ENCODE measurements around the gene RASSF5.

The RASSF5 gene

GRCh38 chr1:206583707-206584648, 76.6 kb downstream of the RASSF5 start:
- no peak overlapping the region for H3K4me3 ChIP-seq (ENCODE audit: low read length)
- DNase-seq (ENCODE audit: low read depth) = peak; percentile 80

GRCh38 chr1:206584683-206585082, 77.4 kb downstream of the RASSF5 start:
- H3K4me3 ChIP-seq (ENCODE audit: low read length) = no peak overlapping the region
- no peak for TF ChIP-seq CTCF (IDR thresholded peaks at IDR 0.05; ENCODE audit: insufficient read depth, low read depth, low read length, missing control alignments)
- no peak for DNase-seq (ENCODE audit: low read depth)

More at GRCh38 chr1:206583707-206584648, 76.6 kb downstream of the RASSF5 start:
- peak; percentile 95 for TF ChIP-seq CTCF (IDR thresholded peaks at IDR 0.05; ENCODE audit: insufficient read depth, low read depth, low read length, missing control alignments)

GRCh38 chr1:206586501-206587445, 79.4 kb downstream of the RASSF5 start:
- H3K4me3 ChIP-seq (ENCODE audit: low read length) = no peak overlapping the region
- DNase-seq (ENCODE audit: low read depth) = peak; percentile 94
- TF ChIP-seq CTCF (IDR thresholded peaks at IDR 0.05; ENCODE audit: insufficient read depth, low read depth, low read length, missing control alignments) = no peak

GRCh38 chr1:206587904-206588303, 80.6 kb downstream of the RASSF5 start:
- no peak for TF ChIP-seq CTCF (IDR thresholded peaks at IDR 0.05; ENCODE audit: insufficient read depth, low read depth, low read length, missing control alignments)
- DNase-seq (ENCODE audit: low read depth) = no peak
- H3K4me3 ChIP-seq (ENCODE audit: low read length) = no peak overlapping the region

GRCh38 chr1:206588492-206588891, 81.2 kb downstream of the RASSF5 start:
- no peak overlapping the region for H3K4me3 ChIP-seq (ENCODE audit: low read length)
- no peak for DNase-seq (ENCODE audit: low read depth)
- TF ChIP-seq CTCF (IDR thresholded peaks at IDR 0.05; ENCODE audit: insufficient read depth, low read depth, low read length, missing control alignments) = no peak

- DNase-seq (ENCODE audit: low read depth) = peak; percentile 72
- H3K4me3 ChIP-seq (ENCODE audit: low read length) = no peak overlapping the region
- no peak for TF ChIP-seq CTCF (IDR thresholded peaks at IDR 0.05; ENCODE audit: insufficient read depth, low read depth, low read length, missing control alignments)
These were observed 81.9 kb downstream of the RASSF5 start for GRCh38 chr1:206589206-206589605.

Data from epithelial cell of esophagus (primary cell).